HG03159 (cell line): ENCODE results near the gene ZWILCH.
"Not testable (repeated sequence)": the region's sequence is repeated elsewhere in the genome, so short reads cannot be mapped to it uniquely, and the experiment has no call there.

Source experiments
- ATAC-seq: cut with Tn5 transposase; IDR thresholded peaks from one replicate; pipeline ENCODE4 v1.9.1; 2021; ENCODE audit warnings: mild to moderate bottlenecking, moderate library complexity; ENCODE audit not compliant: unreplicated experiment

Gene ZWILCH

GRCh38 chr15:66574596-66574950 lies 69.4 kb downstream of the ZWILCH start:
- no peak for ATAC-seq

- no peak for ATAC-seq
Observed at GRCh38 chr15:66578286-66578875, 73.3 kb downstream of the ZWILCH start.

GRCh38 chr15:66580643-66581042 lies 75.5 kb downstream of the ZWILCH start:
- no peak for ATAC-seq

GRCh38 chr15:66581972-66582537 lies 76.9 kb downstream of the ZWILCH start:
- no peak for ATAC-seq

GRCh38 chr15:66586155-66586976 lies 81.2 kb downstream of the ZWILCH start:
- ATAC-seq, result no peak

GRCh38 chr15:66587020-66587419 lies 81.9 kb downstream of the ZWILCH start:
- no peak for ATAC-seq

- ATAC-seq, result no peak
Observed at GRCh38 chr15:66587749-66588148, 82.6 kb downstream of the ZWILCH start.

GRCh38 chr15:66588537-66588936 lies 83.4 kb downstream of the ZWILCH start:
- no peak for ATAC-seq

- ATAC-seq, result no peak
Observed at GRCh38 chr15:66588971-66589370, 83.8 kb downstream of the ZWILCH start.

- ATAC-seq, result not testable (repeated sequence)
Observed at GRCh38 chr15:66589429-66589828, 84.3 kb downstream of the ZWILCH start.

- no peak for ATAC-seq
Observed at GRCh38 chr15:66590435-66590834, 85.3 kb downstream of the ZWILCH start.

- no peak for ATAC-seq
Observed at GRCh38 chr15:66591322-66591862, 86.3 kb downstream of the ZWILCH start.

GRCh38 chr15:66592505-66593218 lies 87.5 kb downstream of the ZWILCH start:
- no peak for ATAC-seq

- ATAC-seq, result no peak
Observed at GRCh38 chr15:66593219-66593780, 88.2 kb downstream of the ZWILCH start.

GRCh38 chr15:66594344-66594743 lies 89.2 kb downstream of the ZWILCH start:
- ATAC-seq, result no peak

GRCh38 chr15:66594836-66595235 lies 89.7 kb downstream of the ZWILCH start:
- no peak for ATAC-seq

- ATAC-seq, result no peak
Observed at GRCh38 chr15:66595332-66595731, 90.2 kb downstream of the ZWILCH start.

GRCh38 chr15:66595931-66596545 lies 90.9 kb downstream of the ZWILCH start:
- ATAC-seq, result no peak

- ATAC-seq, result no peak
Observed at GRCh38 chr15:66598095-66598815, 93.1 kb downstream of the ZWILCH start.
